Neural progenitor cell (in vitro differentiated cells): Measurements from ENCODE around the gene HPGDS.

Experiments used
- CTCF ChIP-seq: fragments of 200-600 bp; sonication (generic); IDR thresholded peaks from 2 replicates; pipeline ENCODE4 v1.5.1; 2017; ENCODE audit warnings: antibody characterized with exemption, mild to moderate bottlenecking
- EZH2 ChIP-seq: fragments of 200-600 bp; sonication (generic); IDR thresholded peaks from 2 replicates; pipeline ENCODE4 v1.6.1; 2017; ENCODE audit warnings: antibody characterized with exemption, mild to moderate bottlenecking, moderate library complexity

GRCh38 chr4:94305466-94306225 is 37.0 kb downstream of the HPGDS start:
- no peak for TF ChIP-seq CTCF
- no peak for TF ChIP-seq EZH2
